Heart left ventricle (tissue), 13 donors: ENCODE results near the gene DCDC2B.

Source experiments
- POLR2A ChIP-seq, 2 donors: fragments of 450-650 bp; IDR thresholded peaks; one replicate each; pipeline ENCODE4 v1.6.1; 2017; ENCODE audit warnings: antibody characterized with exemption in 2 of 2, mild to moderate bottlenecking in 2 of 2, moderate library complexity in 2 of 2
- TF ChIP-seq, protein P1 (sequence below), 12 donors: fragments of 200-600 bp; sonication (generic) in 4 of 12; IDR thresholded peaks; one replicate each; pipeline versions ENCODE4 v1.5.0 to v1.8.0; 2018 to 2022; ENCODE audit warnings: antibody characterized with exemption in 12 of 12, mild to moderate bottlenecking in 5 of 12
- donor health status: ischemic (EF 13 %, LVEDD 7.1; RV severe dilation, severe dysfunction).
- donor health status: DM: no; HTN: yes; CAD: no.
- donor health status: DM: no; HTN: no; CAD: no.
- donor health status: ischemic (EF 25% LVEDD 6.9; RV normal size, moderate dysfunction).
- donor health status: ischemic (EF 25% LVEDD 5.7; RV mildly dilated, moderate dysfunction).
- donor health status: ischemic (EF 35%, LVEDD 5.7; RV mildly dilated, moderate dysfunction).
- donor health status: nonischemic (EF 11% LVEDD 7.7; RV severe dilation, severe dysfunction).
- donor health status: DM: yes; HTN: yes; CAD: no.
- donor health status: PGD.
- donor health status: ischemic (EF 29% LVEDD 5.4; RV normal size, mild dysfunction).
- donor health status: nonischemic (EF 23%, LVEDD 6.1; RV moderate dilation, normal function).

DNA sequence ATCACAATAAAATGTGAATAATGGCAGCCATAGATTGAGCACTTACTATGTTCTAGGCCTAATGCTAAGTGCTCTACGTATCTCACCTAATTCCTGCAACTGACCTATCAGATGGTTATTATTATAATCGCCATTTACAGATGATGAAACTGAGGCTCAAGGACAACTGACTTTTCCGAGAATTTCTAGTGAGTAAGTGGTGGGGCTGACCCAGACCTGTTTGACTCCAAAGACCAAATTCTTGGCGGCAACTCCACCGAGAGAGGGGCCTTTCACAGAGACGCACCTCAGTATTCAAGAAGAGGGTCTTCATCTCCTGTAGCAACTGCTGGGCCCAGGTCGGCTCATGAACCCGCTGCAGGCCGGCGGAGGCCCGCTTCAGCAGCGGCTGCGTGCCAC lies 12.7 kb downstream of the DCDC2B start:
- TF ChIP-seq, protein P1, sequence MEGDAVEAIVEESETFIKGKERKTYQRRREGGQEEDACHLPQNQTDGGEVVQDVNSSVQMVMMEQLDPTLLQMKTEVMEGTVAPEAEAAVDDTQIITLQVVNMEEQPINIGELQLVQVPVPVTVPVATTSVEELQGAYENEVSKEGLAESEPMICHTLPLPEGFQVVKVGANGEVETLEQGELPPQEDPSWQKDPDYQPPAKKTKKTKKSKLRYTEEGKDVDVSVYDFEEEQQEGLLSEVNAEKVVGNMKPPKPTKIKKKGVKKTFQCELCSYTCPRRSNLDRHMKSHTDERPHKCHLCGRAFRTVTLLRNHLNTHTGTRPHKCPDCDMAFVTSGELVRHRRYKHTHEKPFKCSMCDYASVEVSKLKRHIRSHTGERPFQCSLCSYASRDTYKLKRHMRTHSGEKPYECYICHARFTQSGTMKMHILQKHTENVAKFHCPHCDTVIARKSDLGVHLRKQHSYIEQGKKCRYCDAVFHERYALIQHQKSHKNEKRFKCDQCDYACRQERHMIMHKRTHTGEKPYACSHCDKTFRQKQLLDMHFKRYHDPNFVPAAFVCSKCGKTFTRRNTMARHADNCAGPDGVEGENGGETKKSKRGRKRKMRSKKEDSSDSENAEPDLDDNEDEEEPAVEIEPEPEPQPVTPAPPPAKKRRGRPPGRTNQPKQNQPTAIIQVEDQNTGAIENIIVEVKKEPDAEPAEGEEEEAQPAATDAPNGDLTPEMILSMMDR (IDR thresholded peaks at IDR 0.05) = no peak
- TF ChIP-seq POLR2A (IDR thresholded peaks at IDR 0.05) = no peak
